ENCODE measurements around the gene BHLHA9. TPM values are rescaled to one million over a fixed set of nuclear protein-coding genes. Genes with fewer than 3 reads are reported as not detected.

BHLHA9 gene
- total RNA-seq, 2 experiments from 2014 or later: not detected

DNA sequence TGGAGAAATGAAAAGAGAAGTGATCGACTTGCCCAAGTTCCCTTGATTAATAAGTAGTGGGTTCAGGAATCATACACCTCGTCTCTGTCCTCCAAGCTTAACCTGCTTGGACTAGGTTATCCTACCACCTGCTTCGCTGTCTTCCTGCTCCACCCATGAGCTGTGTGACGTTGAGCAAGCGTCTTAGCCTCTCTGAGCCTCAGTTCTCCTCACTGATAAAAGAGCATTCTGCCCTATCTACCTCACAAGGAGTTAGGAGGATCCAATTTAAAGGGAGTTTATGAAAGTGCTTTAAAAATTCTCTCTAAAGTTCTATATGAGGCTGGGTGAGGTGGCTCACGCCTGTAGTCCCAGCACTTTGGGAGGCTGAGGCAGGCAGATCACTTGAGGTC is 9.5 kb upstream of the BHLHA9 start:
- Mint-ChIP-seq H3K4me1 (ENCODE audit: low read depth) (peaks cover 7% of the 10 kb centered on the region), H3K4me3 (no peak overlapping the region), H3K27ac (no peak overlapping the region), H3K36me3 (no peaks in the 10 kb centered on the region), H3K9me3 (no peaks in the 10 kb centered on the region), H3K27me3 (no peaks in the 10 kb centered on the region)
- no peak for DNase-seq
- ChIA-PET CTCF (interaction anchor here (0.6 to 1.2 kb wide), 3 partner anchors 11 to 72 kb away, joined by 4 to 6 read pairs (median 4); partner anchors contain the start of gene TRARG1), POLR2A (no interaction called here)
- intact Hi-C loops (cut with micrococcal nuclease): no loop called here

DNA sequence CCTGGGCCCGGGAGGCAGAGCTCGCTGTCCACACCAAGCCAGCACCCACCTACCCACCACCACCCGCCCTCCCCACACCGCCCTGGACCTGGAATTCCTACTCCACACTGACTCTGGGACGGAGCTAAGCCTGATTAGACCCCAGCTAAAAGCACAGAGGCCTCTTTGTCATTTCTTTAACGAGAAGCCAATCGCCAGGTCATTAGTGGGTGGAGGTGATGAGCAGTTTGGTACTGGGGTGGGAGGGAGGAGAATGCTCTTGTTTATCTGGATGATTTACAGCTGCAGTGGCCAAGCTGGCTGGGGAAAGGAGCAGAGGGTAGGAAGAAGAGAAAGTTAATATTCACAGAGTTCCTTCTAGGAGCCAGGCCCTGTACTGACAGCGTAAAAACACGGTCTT is 6.0 kb upstream of the BHLHA9 start:
- intact Hi-C loops (cut with micrococcal nuclease): no loop called here
- no peak for DNase-seq
- H3K4me3 Mint-ChIP-seq: no peak overlapping the region
- H3K4me1 Mint-ChIP-seq (ENCODE audit: low read depth): peaks cover 10% of the 10 kb centered on the region
- H3K36me3 Mint-ChIP-seq: no peaks in the 10 kb centered on the region
- ChIA-PET POLR2A (no interaction called here), CTCF (interaction anchor here (0.7 kb wide), 1 partner anchor 77 kb away, joined by 3 read pairs; no protein-coding TSS in a partner anchor)
- no peak overlapping the region for H3K27ac Mint-ChIP-seq
- H3K27me3 Mint-ChIP-seq: no peaks in the 10 kb centered on the region
- no peaks in the 10 kb centered on the region for H3K9me3 Mint-ChIP-seq

GRCh38 chr17:1267471-1267943 is 2.7 kb upstream of the BHLHA9 start:
- intact Hi-C loops (cut with micrococcal nuclease): no loop called here
- ChIA-PET CTCF (interaction anchor here (0.6 to 1.4 kb wide), 5 partner anchors 33 to 382 kb away, joined by 3 to 6 read pairs (median 4); partner anchors contain the start of gene RILP), POLR2A (no interaction called here)
- peaks cover 7% of the 10 kb centered on the region for H3K4me1 Mint-ChIP-seq (ENCODE audit: low read depth)
- no peak for DNase-seq
- H3K27ac Mint-ChIP-seq: no peak overlapping the region
- H3K9me3 Mint-ChIP-seq: no peaks in the 10 kb centered on the region
- H3K4me3 Mint-ChIP-seq: peak overlapping the region; percentile 69
- H3K36me3 Mint-ChIP-seq: no peaks in the 10 kb centered on the region
- H3K27me3 Mint-ChIP-seq: peaks cover 9% of the 10 kb centered on the region

GRCh38 chr17:1271030-1271423 is 783 bp downstream of the BHLHA9 start:
- no peaks in the 10 kb centered on the region for H3K9me3 Mint-ChIP-seq
- POLR2A ChIA-PET: no interaction called here

DNA sequence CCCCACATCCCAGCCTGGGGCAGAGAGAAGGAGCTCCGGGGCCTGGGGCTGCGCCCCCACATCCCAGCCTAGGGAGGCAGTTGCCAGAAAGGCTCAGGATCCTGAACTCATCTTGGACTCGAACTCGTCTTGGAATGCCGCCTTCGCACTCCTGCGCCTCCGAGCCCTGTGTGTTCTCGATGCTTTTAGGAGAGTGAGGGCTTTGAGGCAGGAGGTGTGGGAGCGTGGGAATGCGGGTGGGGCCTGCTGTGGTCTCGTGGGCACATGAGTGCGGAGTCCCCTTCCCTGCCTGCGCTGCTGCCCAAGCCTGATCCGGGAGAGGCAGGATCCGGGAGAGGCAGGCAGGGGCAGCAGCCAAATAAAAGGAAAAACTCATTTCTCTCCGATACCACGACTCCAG is 1.2 kb downstream of the BHLHA9 start:
- Mint-ChIP-seq H3K27ac (no peak overlapping the region), H3K4me3 (no peak overlapping the region), H3K27me3 (peaks cover 20% of the 10 kb centered on the region), H3K36me3 (no peaks in the 10 kb centered on the region), H3K9me3 (no peaks in the 10 kb centered on the region), H3K4me1 (ENCODE audit: low read depth) (peaks cover 10% of the 10 kb centered on the region)
- CTCF ChIA-PET: interaction anchor here (1.5 to 4.2 kb wide), 2 partner anchors 11 to 60 kb away, joined by 4 to 22 read pairs; no protein-coding TSS in a partner anchor
- no peak for DNase-seq
- POLR2A ChIA-PET: no interaction called here
- intact Hi-C loops (cut with micrococcal nuclease): no loop called here

More at GRCh38 chr17:1271030-1271423, 783 bp downstream of the BHLHA9 start:
- Mint-ChIP-seq H3K27ac (no peak overlapping the region), H3K4me1 (ENCODE audit: low read depth) (peaks cover 8% of the 10 kb centered on the region), H3K36me3 (no peaks in the 10 kb centered on the region), H3K27me3 (peaks cover 18% of the 10 kb centered on the region), H3K4me3 (no peak overlapping the region)
- intact Hi-C loops (cut with micrococcal nuclease): no loop called here
- DNase-seq: no peak
- CTCF ChIA-PET: interaction anchor here (1.5 to 4.2 kb wide), 2 partner anchors 11 to 61 kb away, joined by 4 to 22 read pairs; no protein-coding TSS in a partner anchor

GRCh38 chr17:1272701-1273100 is 2.5 kb downstream of the BHLHA9 start:
- DNase-seq: no peak
- ChIA-PET POLR2A (no interaction called here), CTCF (interaction anchor here (0.5 to 4.2 kb wide), 4 partner anchors 13 to 616 kb away, joined by 3 to 22 read pairs (median 4); no protein-coding TSS in a partner anchor)
- intact Hi-C loops (cut with micrococcal nuclease): no loop called here
- H3K4me3 Mint-ChIP-seq: no peak overlapping the region
- H3K4me1 Mint-ChIP-seq (ENCODE audit: low read depth): peaks cover 4% of the 10 kb centered on the region
- H3K36me3 Mint-ChIP-seq: no peaks in the 10 kb centered on the region
- no peak overlapping the region for H3K27ac Mint-ChIP-seq
- H3K9me3 Mint-ChIP-seq: no peaks in the 10 kb centered on the region
- peaks cover 20% of the 10 kb centered on the region for H3K27me3 Mint-ChIP-seq

GRCh38 chr17:1273492-1274244 is 3.4 kb downstream of the BHLHA9 start:
- POLR2A ChIA-PET: interaction anchor here (0.6 kb wide), 1 partner anchor 40 kb away, joined by 3 read pairs; no protein-coding TSS in a partner anchor
- peaks cover 3% of the 10 kb centered on the region for H3K4me1 Mint-ChIP-seq (ENCODE audit: low read depth)
- DNase-seq: no peak
- H3K4me3 Mint-ChIP-seq: no peak overlapping the region
- H3K27ac Mint-ChIP-seq: no peak overlapping the region
- no peaks in the 10 kb centered on the region for H3K9me3 Mint-ChIP-seq
- H3K27me3 Mint-ChIP-seq: peaks cover 20% of the 10 kb centered on the region
- intact Hi-C loops (cut with micrococcal nuclease): no loop called here
- CTCF ChIA-PET: interaction anchor here (0.5 to 4.2 kb wide), 3 partner anchors 58 to 615 kb away, joined by 3 to 22 read pairs (median 5); no protein-coding TSS in a partner anchor
- H3K36me3 Mint-ChIP-seq: no peaks in the 10 kb centered on the region

DNA sequence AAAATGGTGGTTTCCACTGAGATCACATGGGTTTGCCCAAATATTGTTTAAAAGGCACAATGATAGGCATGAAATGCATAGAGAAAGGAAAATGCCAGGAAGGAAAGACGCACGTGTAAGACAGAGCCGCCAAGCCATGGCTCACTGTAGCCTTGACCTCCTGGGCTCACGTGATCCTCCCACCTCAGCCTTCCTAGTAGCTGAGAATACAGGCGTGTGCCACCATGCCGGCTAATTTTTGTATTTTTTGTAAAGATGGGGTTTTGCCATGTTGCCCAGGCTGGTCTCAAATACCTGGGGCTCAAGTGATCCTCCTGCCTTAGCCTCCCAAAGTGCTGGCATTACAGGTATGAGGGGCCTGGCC is 4.0 kb downstream of the BHLHA9 start:
- CTCF ChIA-PET: interaction anchor here (0.6 to 4.2 kb wide), 2 partner anchors 54 to 57 kb away, joined by 3 to 22 read pairs; no protein-coding TSS in a partner anchor
- Mint-ChIP-seq H3K27ac (no peak overlapping the region), H3K36me3 (no peaks in the 10 kb centered on the region), H3K27me3 (peaks cover 20% of the 10 kb centered on the region), H3K4me3 (no peak overlapping the region), H3K4me1 (ENCODE audit: low read depth) (peaks cover 3% of the 10 kb centered on the region), H3K9me3 (no peaks in the 10 kb centered on the region)
- intact Hi-C loops (cut with micrococcal nuclease): no loop called here
- POLR2A ChIA-PET: no interaction called here
- no peak for DNase-seq

GRCh38 chr17:1275205-1275961 is 5.1 kb downstream of the BHLHA9 start:
- intact Hi-C loops (cut with micrococcal nuclease): no loop called here
- no peak overlapping the region for H3K4me3 Mint-ChIP-seq
- ChIA-PET CTCF (interaction anchor here (4.2 kb wide), 1 partner anchor 56 kb away, joined by 22 read pairs; no protein-coding TSS in a partner anchor), POLR2A (no interaction called here)
- H3K4me1 Mint-ChIP-seq (ENCODE audit: low read depth): peaks cover 3% of the 10 kb centered on the region
- no peaks in the 10 kb centered on the region for H3K9me3 Mint-ChIP-seq
- peaks cover 16% of the 10 kb centered on the region for H3K27me3 Mint-ChIP-seq
- DNase-seq: no peak
- H3K27ac Mint-ChIP-seq: no peak overlapping the region
- no peaks in the 10 kb centered on the region for H3K36me3 Mint-ChIP-seq

GRCh38 chr17:1275962-1276736 is 5.9 kb downstream of the BHLHA9 start:
- DNase-seq: peak; percentile 79
- intact Hi-C loops (cut with micrococcal nuclease): loop anchor here (1.0 kb wide), 2 partner anchors 56 to 239 kb away; no protein-coding TSS in a partner anchor
- Mint-ChIP-seq H3K4me1 (ENCODE audit: low read depth) (peaks cover 3% of the 10 kb centered on the region), H3K27ac (no peak overlapping the region), H3K36me3 (no peaks in the 10 kb centered on the region), H3K27me3 (peaks cover 16% of the 10 kb centered on the region), H3K9me3 (no peaks in the 10 kb centered on the region), H3K4me3 (peak overlapping the region; percentile 6)
- POLR2A ChIA-PET: no interaction called here
- CTCF ChIA-PET: interaction anchor here (0.7 to 1.9 kb wide), 3 partner anchors 55 to 837 kb away, joined by 3 to 13 read pairs (median 3); no protein-coding TSS in a partner anchor

GRCh38 chr17:1280652-1281051 is 10.4 kb downstream of the BHLHA9 start:
- ChIA-PET CTCF (interaction anchor here (1.6 kb wide), 1 partner anchor 52 kb away, joined by 6 read pairs; no protein-coding TSS in a partner anchor), POLR2A (no interaction called here)
- no peak for DNase-seq
- intact Hi-C loops (cut with micrococcal nuclease): no loop called here
- Mint-ChIP-seq H3K27me3 (peaks cover 2% of the 10 kb centered on the region), H3K27ac (no peak overlapping the region), H3K9me3 (no peaks in the 10 kb centered on the region), H3K4me1 (ENCODE audit: low read depth) (peaks cover 3% of the 10 kb centered on the region), H3K4me3 (no peak overlapping the region), H3K36me3 (no peaks in the 10 kb centered on the region)

Measured in activated CD4-positive, alpha-beta memory T cell treated with anti-CD3 and anti-CD28 coated beads for 36 hours (primary cell).